ENCODE results near the gene CDH13. TPM values are rescaled to one million over a fixed set of nuclear protein-coding genes. Genes with fewer than 3 reads are reported as not detected.

CDH13 gene
- total and polyA plus RNA-seq, 2 of the 8 experiments (the other 6 are each of a cell fraction or from before 2014, with no cell fraction given): 2.3 to 2.4 TPM

DNA sequence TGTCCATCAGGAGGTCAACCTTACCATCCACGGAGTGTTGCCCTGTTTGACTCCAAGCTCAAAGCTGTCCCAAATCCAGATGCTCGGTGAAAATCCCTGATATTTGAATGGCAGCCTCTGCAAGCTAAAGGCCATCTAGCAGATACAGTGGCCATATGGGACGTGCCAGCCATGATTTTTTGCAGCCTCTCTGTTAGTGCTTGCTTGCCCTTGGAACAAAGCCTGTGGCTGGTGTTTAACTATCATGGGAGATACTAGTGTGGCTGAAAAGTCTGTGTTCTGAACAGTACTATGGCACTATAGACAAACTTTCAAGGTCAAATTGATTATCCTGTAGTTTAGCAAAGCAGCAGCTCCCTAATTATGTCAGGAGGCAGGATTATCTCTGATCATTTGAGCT is 214.3 kb downstream of the CDH13 start (continued):
- TF ChIP-seq, protein P1, sequence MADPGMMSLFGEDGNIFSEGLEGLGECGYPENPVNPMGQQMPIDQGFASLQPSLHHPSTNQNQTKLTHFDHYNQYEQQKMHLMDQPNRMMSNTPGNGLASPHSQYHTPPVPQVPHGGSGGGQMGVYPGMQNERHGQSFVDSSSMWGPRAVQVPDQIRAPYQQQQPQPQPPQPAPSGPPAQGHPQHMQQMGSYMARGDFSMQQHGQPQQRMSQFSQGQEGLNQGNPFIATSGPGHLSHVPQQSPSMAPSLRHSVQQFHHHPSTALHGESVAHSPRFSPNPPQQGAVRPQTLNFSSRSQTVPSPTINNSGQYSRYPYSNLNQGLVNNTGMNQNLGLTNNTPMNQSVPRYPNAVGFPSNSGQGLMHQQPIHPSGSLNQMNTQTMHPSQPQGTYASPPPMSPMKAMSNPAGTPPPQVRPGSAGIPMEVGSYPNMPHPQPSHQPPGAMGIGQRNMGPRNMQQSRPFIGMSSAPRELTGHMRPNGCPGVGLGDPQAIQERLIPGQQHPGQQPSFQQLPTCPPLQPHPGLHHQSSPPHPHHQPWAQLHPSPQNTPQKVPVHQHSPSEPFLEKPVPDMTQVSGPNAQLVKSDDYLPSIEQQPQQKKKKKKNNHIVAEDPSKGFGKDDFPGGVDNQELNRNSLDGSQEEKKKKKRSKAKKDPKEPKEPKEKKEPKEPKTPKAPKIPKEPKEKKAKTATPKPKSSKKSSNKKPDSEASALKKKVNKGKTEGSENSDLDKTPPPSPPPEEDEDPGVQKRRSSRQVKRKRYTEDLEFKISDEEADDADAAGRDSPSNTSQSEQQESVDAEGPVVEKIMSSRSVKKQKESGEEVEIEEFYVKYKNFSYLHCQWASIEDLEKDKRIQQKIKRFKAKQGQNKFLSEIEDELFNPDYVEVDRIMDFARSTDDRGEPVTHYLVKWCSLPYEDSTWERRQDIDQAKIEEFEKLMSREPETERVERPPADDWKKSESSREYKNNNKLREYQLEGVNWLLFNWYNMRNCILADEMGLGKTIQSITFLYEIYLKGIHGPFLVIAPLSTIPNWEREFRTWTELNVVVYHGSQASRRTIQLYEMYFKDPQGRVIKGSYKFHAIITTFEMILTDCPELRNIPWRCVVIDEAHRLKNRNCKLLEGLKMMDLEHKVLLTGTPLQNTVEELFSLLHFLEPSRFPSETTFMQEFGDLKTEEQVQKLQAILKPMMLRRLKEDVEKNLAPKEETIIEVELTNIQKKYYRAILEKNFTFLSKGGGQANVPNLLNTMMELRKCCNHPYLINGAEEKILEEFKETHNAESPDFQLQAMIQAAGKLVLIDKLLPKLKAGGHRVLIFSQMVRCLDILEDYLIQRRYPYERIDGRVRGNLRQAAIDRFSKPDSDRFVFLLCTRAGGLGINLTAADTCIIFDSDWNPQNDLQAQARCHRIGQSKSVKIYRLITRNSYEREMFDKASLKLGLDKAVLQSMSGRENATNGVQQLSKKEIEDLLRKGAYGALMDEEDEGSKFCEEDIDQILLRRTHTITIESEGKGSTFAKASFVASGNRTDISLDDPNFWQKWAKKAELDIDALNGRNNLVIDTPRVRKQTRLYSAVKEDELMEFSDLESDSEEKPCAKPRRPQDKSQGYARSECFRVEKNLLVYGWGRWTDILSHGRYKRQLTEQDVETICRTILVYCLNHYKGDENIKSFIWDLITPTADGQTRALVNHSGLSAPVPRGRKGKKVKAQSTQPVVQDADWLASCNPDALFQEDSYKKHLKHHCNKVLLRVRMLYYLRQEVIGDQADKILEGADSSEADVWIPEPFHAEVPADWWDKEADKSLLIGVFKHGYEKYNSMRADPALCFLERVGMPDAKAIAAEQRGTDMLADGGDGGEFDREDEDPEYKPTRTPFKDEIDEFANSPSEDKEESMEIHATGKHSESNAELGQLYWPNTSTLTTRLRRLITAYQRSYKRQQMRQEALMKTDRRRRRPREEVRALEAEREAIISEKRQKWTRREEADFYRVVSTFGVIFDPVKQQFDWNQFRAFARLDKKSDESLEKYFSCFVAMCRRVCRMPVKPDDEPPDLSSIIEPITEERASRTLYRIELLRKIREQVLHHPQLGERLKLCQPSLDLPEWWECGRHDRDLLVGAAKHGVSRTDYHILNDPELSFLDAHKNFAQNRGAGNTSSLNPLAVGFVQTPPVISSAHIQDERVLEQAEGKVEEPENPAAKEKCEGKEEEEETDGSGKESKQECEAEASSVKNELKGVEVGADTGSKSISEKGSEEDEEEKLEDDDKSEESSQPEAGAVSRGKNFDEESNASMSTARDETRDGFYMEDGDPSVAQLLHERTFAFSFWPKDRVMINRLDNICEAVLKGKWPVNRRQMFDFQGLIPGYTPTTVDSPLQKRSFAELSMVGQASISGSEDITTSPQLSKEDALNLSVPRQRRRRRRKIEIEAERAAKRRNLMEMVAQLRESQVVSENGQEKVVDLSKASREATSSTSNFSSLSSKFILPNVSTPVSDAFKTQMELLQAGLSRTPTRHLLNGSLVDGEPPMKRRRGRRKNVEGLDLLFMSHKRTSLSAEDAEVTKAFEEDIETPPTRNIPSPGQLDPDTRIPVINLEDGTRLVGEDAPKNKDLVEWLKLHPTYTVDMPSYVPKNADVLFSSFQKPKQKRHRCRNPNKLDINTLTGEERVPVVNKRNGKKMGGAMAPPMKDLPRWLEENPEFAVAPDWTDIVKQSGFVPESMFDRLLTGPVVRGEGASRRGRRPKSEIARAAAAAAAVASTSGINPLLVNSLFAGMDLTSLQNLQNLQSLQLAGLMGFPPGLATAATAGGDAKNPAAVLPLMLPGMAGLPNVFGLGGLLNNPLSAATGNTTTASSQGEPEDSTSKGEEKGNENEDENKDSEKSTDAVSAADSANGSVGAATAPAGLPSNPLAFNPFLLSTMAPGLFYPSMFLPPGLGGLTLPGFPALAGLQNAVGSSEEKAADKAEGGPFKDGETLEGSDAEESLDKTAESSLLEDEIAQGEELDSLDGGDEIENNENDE (IDR thresholded peaks at IDR 0.05; ENCODE audit: insufficient replicate concordance, low read length): no peak
- TF ChIP-seq BCL11A (IDR thresholded peaks at IDR 0.05; ENCODE audit: low read depth in 2 of 2, low read length in 2 of 2) (no peak), POLR2AphosphoS5 (IDR thresholded peaks at IDR 0.05; ENCODE audit: low read depth, low read length) (no peak), RNF2 (IDR thresholded peaks at IDR 0.05; ENCODE audit: borderline replicate concordance, low read depth, low read length, missing control alignments, poor library complexity, severe bottlenecking) (no peak), RXRA (IDR thresholded peaks at IDR 0.05; ENCODE audit: insufficient read depth, low read depth, low read length) (no peak), TBP (IDR thresholded peaks at IDR 0.05; ENCODE audit: low read depth, low read length) (no peak), TEAD4 (IDR thresholded peaks at IDR 0.05; ENCODE audit: low read depth, low read length) (no peak), MAFK (IDR thresholded peaks at IDR 0.05; ENCODE audit: low read depth, low read length) (no peak)
- TF ChIP-seq, protein P2, sequence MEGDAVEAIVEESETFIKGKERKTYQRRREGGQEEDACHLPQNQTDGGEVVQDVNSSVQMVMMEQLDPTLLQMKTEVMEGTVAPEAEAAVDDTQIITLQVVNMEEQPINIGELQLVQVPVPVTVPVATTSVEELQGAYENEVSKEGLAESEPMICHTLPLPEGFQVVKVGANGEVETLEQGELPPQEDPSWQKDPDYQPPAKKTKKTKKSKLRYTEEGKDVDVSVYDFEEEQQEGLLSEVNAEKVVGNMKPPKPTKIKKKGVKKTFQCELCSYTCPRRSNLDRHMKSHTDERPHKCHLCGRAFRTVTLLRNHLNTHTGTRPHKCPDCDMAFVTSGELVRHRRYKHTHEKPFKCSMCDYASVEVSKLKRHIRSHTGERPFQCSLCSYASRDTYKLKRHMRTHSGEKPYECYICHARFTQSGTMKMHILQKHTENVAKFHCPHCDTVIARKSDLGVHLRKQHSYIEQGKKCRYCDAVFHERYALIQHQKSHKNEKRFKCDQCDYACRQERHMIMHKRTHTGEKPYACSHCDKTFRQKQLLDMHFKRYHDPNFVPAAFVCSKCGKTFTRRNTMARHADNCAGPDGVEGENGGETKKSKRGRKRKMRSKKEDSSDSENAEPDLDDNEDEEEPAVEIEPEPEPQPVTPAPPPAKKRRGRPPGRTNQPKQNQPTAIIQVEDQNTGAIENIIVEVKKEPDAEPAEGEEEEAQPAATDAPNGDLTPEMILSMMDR (IDR thresholded peaks at IDR 0.05; ENCODE audit: control extremely low read depth in 1 of 3, insufficient read depth in 1 of 3, low read depth in 1 of 3, low read length in 3 of 3): no peak
